Transverse colon (tissue), 4 donors: ENCODE results near the gene KIAA0232. TPM values are rescaled to one million over a fixed set of nuclear protein-coding genes. Genes with fewer than 3 reads are reported as not detected.

Source experiments
- DNase-seq: peaks from one replicate; pipeline ENCODE4 v3.0.0-alpha.2; 2019
- H3K27ac ChIP-seq, 4 donors: fragments of 200-600 bp; sonication (generic); 2 replicates each; pipeline ENCODE4 v1.5.1; 2016 to 2018; ENCODE audit warnings: inconsistent platforms in 4 of 4
- H3K27me3 ChIP-seq: fragments of 200-600 bp; sonication (generic); 2 replicates; pipeline ENCODE4 v1.5.1; 2017; ENCODE audit warnings: inconsistent platforms
- H3K36me3 ChIP-seq, 4 donors: fragments of 200-600 bp; sonication (generic); 2 replicates each; pipeline ENCODE4 v1.5.1; 2017 to 2019; ENCODE audit warnings: inconsistent platforms in 4 of 4
- H3K4me1 ChIP-seq, 4 donors: fragments of 200-600 bp; sonication (generic); 2 replicates each; pipeline ENCODE4 v1.5.1; 2017 to 2020; ENCODE audit warnings: inconsistent platforms in 4 of 4
- H3K4me3 ChIP-seq, 4 donors: fragments of 200-600 bp; sonication (generic); 1 replicate in 1 of 4; 2 replicates in 3 of 4; pipeline versions ENCODE4 v1.5.1 to v1.6.1; 2017 to 2019; ENCODE audit warnings: inconsistent platforms in 4 of 4
- H3K9me3 ChIP-seq, 2 donors: fragments of 200-600 bp; sonication (generic); 2 replicates each; pipeline ENCODE4 v1.5.1; 2017 to 2019; ENCODE audit warnings: inconsistent platforms in 2 of 2
- CTCF ChIP-seq, 5 experiments: fragments of 200-600 bp in 3 of 5; fragments of 450-650 bp in 2 of 5; sonication (generic) in 3 of 5; IDR thresholded peaks; 1 replicate in 2 of 5; 2 replicates in 3 of 5; pipeline ENCODE4 v1.5.1; 2016 to 2017; ENCODE audit warnings: antibody characterized with exemption in 5 of 5, inconsistent platforms in 3 of 5, mild to moderate bottlenecking in 2 of 5, moderate library complexity in 1 of 5
- EP300 ChIP-seq: sonication (generic); formaldehyde crosslinking; IDR thresholded peaks from one replicate; pipeline ENCODE4 v1.6.1; 2017; ENCODE audit warnings: antibody characterized with exemption, low read depth
- POLR2A ChIP-seq: fragments of 450-650 bp; IDR thresholded peaks from one replicate; pipeline ENCODE4 v1.6.1; 2016; ENCODE audit warnings: antibody characterized with exemption, mild to moderate bottlenecking, moderate library complexity
- POLR2AphosphoS5 ChIP-seq, 3 donors: sonication (generic); formaldehyde crosslinking; IDR thresholded peaks; one replicate each; pipeline ENCODE4 v1.6.1; 2016; ENCODE audit warnings: antibody characterized with exemption in 3 of 3
- WGBS, 2 donors: methylation state at CpG; one replicate each; pipeline ENCODE4 v1.1.5; 2018; ENCODE audit warnings: low coverage in 1 of 2; 5-methylcytosine and 5-hydroxymethylcytosine counted together
- in situ Hi-C, 4 donors: fragments of 200-750 bp; cut with MboI; loops; one replicate each; pipeline versions ENCODE4 v1.15.0 to v1.15.1; 2017; ENCODE audit warnings: low sequenced_read_pairs in 3 of 4, low pct_ligation_motif_present in 1 of 4, low pct_unique_long_range_greater_than_20kb in 1 of 4
- intact Hi-C: fragments of 100-400 bp; cut with DNase I; formaldehyde crosslinking; loops from one replicate; pipeline ENCODE4 v1.15.1; 2023; ENCODE audit warnings: low total_unique reads
- total RNA-seq, 4 donors: library from RNA; depleted of rRNA; stranded (reverse); fragments of >200 nt; gene quantifications; one replicate each; pipeline ENCODE4 v1.1.0, GENCODE V29; 2016

Gene KIAA0232
- total RNA-seq, 4 donors from 2014 or later = 17.9 to 83.4 (median 43.0) TPM

- no peak for DNase-seq
- H3K4me3 ChIP-seq = no peak overlapping the region
- no peaks in the 10 kb centered on the region for H3K27me3 ChIP-seq
- TF ChIP-seq CTCF (IDR thresholded peaks at IDR 0.05) (no peak), EP300 (no peak), POLR2A (no peak), POLR2AphosphoS5 (IDR thresholded peaks at IDR 0.05) (no peak)
- WGBS, 2 donors = 83 to 89% methylated on average over 3 to 18 of the region's 18 CpGs
- in situ Hi-C loops = no loop called here
- intact Hi-C loops = no loop called here
- H3K27ac ChIP-seq = peak overlapping the region; percentile 85 to 91 (median 86)
- no peaks in the 10 kb centered on the region for H3K9me3 ChIP-seq
- peaks cover 43 to 88% (median 60%) of the 10 kb centered on the region in 4 donors for H3K4me1 ChIP-seq
- no peaks in the 10 kb centered on the region for H3K36me3 ChIP-seq
These were observed 132.8 kb downstream of the KIAA0232 start for GRCh38 chr4:6915041-6916005.

DNA sequence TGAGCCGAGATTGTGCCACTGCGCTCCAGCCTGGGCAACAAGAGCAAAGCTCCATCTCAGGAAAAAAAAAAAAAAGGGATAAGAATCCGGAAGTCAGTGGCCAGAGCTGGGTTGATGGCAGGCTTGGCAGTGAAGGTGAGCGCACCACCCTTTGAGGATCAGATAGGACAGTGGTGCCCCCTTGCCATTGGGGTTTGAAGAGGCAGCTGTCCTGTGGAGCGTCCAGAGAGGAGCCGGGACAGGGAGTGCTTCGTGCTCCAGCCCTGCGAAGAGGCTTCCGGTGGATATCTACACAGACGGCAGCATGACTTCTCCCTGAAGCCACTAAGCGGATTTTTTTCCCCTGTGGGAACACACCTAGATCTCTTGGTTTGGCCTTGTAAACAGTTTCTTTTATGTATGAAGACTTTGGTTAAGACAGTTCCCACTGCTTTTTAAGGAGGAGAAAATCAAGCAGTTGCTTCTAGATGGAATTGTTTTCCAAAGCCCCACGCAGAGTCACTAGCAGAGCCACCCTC, 133.6 kb downstream of the KIAA0232 start:
- H3K4me1 ChIP-seq = peaks cover 37 to 88% (median 54%) of the 10 kb centered on the region in 4 donors
- peak overlapping the region; percentile 85 to 91 (median 86) for H3K27ac ChIP-seq

GRCh38 chr4:6916587-6917460, 134.3 kb downstream of the KIAA0232 start:
- Histone ChIP-seq H3K9me3 (no peaks in the 10 kb centered on the region), H3K4me3 (peak overlapping the region in 2 of 4 donors; percentile 6 to 10), H3K4me1 (peaks cover 37 to 84% (median 52%) of the 10 kb centered on the region in 4 donors), H3K27me3 (no peaks in the 10 kb centered on the region), H3K36me3 (no peaks in the 10 kb centered on the region), H3K27ac (peak overlapping the region; percentile 85 to 91 (median 86))
- WGBS, 2 donors = 31 to 38% methylated on average over 2 to 15 of the region's 15 CpGs
- in situ Hi-C loops (no loop called here), intact Hi-C loops (no loop called here)
- peak; percentile 80 for DNase-seq
- peak; percentile 65 for TF ChIP-seq POLR2A
- TF ChIP-seq POLR2AphosphoS5 (IDR thresholded peaks at IDR 0.05) = peak; percentile 57 to 85 (median 81)
- no peak for TF ChIP-seq CTCF (IDR thresholded peaks at IDR 0.05)
- peak; percentile 51 for TF ChIP-seq EP300

More for the DNA sequence above, 133.6 kb downstream of the KIAA0232 start:
- Histone ChIP-seq H3K4me3 (no peak overlapping the region), H3K36me3 (no peaks in the 10 kb centered on the region), H3K27me3 (no peaks in the 10 kb centered on the region), H3K9me3 (no peaks in the 10 kb centered on the region)
- WGBS, 2 donors = 63 to 72% methylated on average over 7 to 12 of the region's 12 CpGs
- peak; percentile 41 for DNase-seq
- TF ChIP-seq POLR2AphosphoS5 (IDR thresholded peaks at IDR 0.05) = no peak
- no peak for TF ChIP-seq CTCF (IDR thresholded peaks at IDR 0.05)
- no peak for TF ChIP-seq EP300
- TF ChIP-seq POLR2A = no peak
- in situ Hi-C loops (no loop called here), intact Hi-C loops (no loop called here)
